Kidney (tissue), 14 donors: ENCODE measurements around the gene NABP1. TPM values are rescaled to one million over a fixed set of nuclear protein-coding genes. Genes with fewer than 3 reads are reported as not detected.

ENCODE experiments used
- DNase-seq, 5 donors: peaks; one replicate each; pipeline ENCODE4 v3.0.0-alpha.2; 2013 to 2020
- FAIRE-seq: peaks from 2 replicates; lab custom pipeline; 2012; peaks lifted over from hg19 to GRCh38; lab: Jason Lieb, UNC
- H3K27ac ChIP-seq, 2 donors: one replicate each; pipeline ENCODE4 v1.7.0; 2013; ENCODE audit warnings: low read depth in 2 of 2, low read length in 2 of 2, inconsistent platforms in 1 of 2
- H3K27me3 ChIP-seq: one replicate; pipeline ENCODE4 v1.7.1; 2013; ENCODE audit warnings: low read length, inconsistent platforms; ENCODE audit not compliant: control insufficient read depth, insufficient read depth
- H3K36me3 ChIP-seq, 3 donors: one replicate each; pipeline versions ENCODE4 v1.7.0 to v1.7.1; 2013; ENCODE audit warnings: low read length in 3 of 3, control low read depth in 1 of 3, inconsistent platforms in 1 of 3; ENCODE audit not compliant: insufficient read depth in 3 of 3, control insufficient read depth in 2 of 3
- H3K4me1 ChIP-seq, 3 donors: one replicate each; pipeline versions ENCODE4 v1.7.0 to v1.7.1; 2013; ENCODE audit warnings: low read length in 3 of 3, inconsistent platforms in 1 of 3, low read depth in 1 of 3; ENCODE audit not compliant: control insufficient read depth in 2 of 3, insufficient read depth in 2 of 3
- H3K4me3 ChIP-seq, 3 donors: one replicate each; pipeline versions ENCODE4 v1.7.0 to v1.8.1; 2013; ENCODE audit warnings: low read length in 3 of 3, control low read depth in 1 of 3, inconsistent platforms in 1 of 3
- H3K9ac ChIP-seq, 3 donors: one replicate each; pipeline versions ENCODE4 v1.7.0 to v1.7.1; 2013; ENCODE audit warnings: low read length in 3 of 3, control low read depth in 1 of 3, inconsistent platforms in 1 of 3
- H3K9me3 ChIP-seq, 3 donors: one replicate each; pipeline versions ENCODE4 v1.7.0 to v1.7.1; 2013; ENCODE audit warnings: low read length in 3 of 3, control low read depth in 1 of 3, inconsistent platforms in 1 of 3; ENCODE audit not compliant: control insufficient read depth in 2 of 3, insufficient read depth in 1 of 3
- CTCF ChIP-seq: IDR thresholded peaks from 3 replicates; pipeline ENCODE4 v1.5.1; 2012; ENCODE audit warnings: mild to moderate bottlenecking, moderate library complexity, borderline replicate concordance; ENCODE audit not compliant: insufficient read depth; ENCODE audit errors: extremely low read depth
- intact Hi-C: fragments of 100-400 bp; cut with DNase I; formaldehyde crosslinking; loops from one replicate; pipeline ENCODE4 v1.11.1; 2022
- polyA plus RNA-seq: library from polyadenylated mRNA; stranded (reverse); fragments of 350-450 nt; fragmentation: Illumina TruSeq; extraction: RNeasy Lipid Tissue Mini Kit (QIAGEN cat#74804); gene quantifications from one replicate; pipeline ENCODE4 v1.2.3, GENCODE V29; 2014; ENCODE audit warnings: low read depth, low replicate concordance; ENCODE audit not compliant: insufficient read depth
- total RNA-seq: library from RNA; stranded (reverse); fragmentation: NEBNext Ultra II Directional; extraction: Animal tissue kit (Norgen Biotek cat#: 25700); gene quantifications from one replicate; pipeline ENCODE4 v1.2.1, GENCODE V29; 2021
- donor health status: control.
- donor health status: control.
- donor health status: control.
- donor health status: control.
- donor health status: control.
- donor health status: DM: yes; HTN: yes; CAD: no.
- donor health status: Normal renal cell carcinoma (clear cell type).

The NABP1 gene
- total and polyA plus RNA-seq, 2 donors from 2014 or later = 9.6 to 39.7 TPM

DNA sequence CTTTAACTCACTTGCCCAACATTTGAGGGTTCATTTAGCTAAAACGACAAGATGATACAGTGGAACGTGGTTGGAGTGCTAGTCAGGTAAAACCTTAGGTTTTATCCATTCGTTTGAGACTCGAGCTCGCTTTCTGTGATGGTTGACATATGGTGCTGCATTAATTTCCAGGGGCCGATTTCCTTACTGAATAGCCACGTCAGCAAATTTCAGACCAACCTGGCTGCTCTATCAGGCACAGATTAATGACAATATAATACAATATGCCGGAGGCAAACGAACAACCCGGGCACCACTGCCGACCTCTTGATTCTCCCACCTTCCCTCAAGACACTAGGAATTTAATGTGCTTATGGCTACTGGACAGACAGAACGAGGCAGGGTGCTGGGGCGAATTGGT is 42.0 kb downstream of the NABP1 start:
- FAIRE-seq = no peak
- TF ChIP-seq CTCF = no peak

GRCh38 chr2:191721331-191721730 is 43.4 kb downstream of the NABP1 start:
- no peak for FAIRE-seq
- no peak overlapping the region for H3K4me3 ChIP-seq
- no peaks in the 10 kb centered on the region for H3K4me1 ChIP-seq
- no peak overlapping the region for H3K9ac ChIP-seq
- no peaks in the 10 kb centered on the region for H3K9me3 ChIP-seq
- no peaks in the 10 kb centered on the region for H3K27me3 ChIP-seq
- DNase-seq = no peak
- H3K27ac ChIP-seq = no peak overlapping the region
- H3K36me3 ChIP-seq = no peaks in the 10 kb centered on the region
- TF ChIP-seq CTCF = no peak
- intact Hi-C loops = no loop called here

More for the DNA sequence above, 42.0 kb downstream of the NABP1 start:
- Histone ChIP-seq H3K4me3 (no peak overlapping the region), H3K36me3 (no peaks in the 10 kb centered on the region), H3K4me1 (no peaks in the 10 kb centered on the region), H3K9me3 (no peaks in the 10 kb centered on the region), H3K27me3 (no peaks in the 10 kb centered on the region), H3K9ac (no peak overlapping the region), H3K27ac (no peak overlapping the region)
- no peak for DNase-seq
- intact Hi-C loops = no loop called here

- H3K4me1 ChIP-seq = no peaks in the 10 kb centered on the region
- TF ChIP-seq CTCF = no peak
- intact Hi-C loops = no loop called here
- no peak overlapping the region for H3K27ac ChIP-seq
- FAIRE-seq (no peak), DNase-seq (no peak)
- no peaks in the 10 kb centered on the region for H3K36me3 ChIP-seq
- H3K4me3 ChIP-seq = no peak overlapping the region
- no peak overlapping the region for H3K9ac ChIP-seq
- H3K27me3 ChIP-seq = no peaks in the 10 kb centered on the region
- no peaks in the 10 kb centered on the region for H3K9me3 ChIP-seq
Observed at GRCh38 chr2:191724015-191724414, 46.1 kb downstream of the NABP1 start.
